Measurements from ENCODE around the gene PLXNB3.

The PLXNB3 gene

GRCh38 chrX:153774576-153775292 is 10.7 kb downstream of the PLXNB3 start:
- DNase-seq (ENCODE audit: low read depth): no peak

GRCh38 chrX:153775293-153776119 is 11.5 kb downstream of the PLXNB3 start:
- no peak for DNase-seq (ENCODE audit: low read depth)

GRCh38 chrX:153776120-153776599 is 12.1 kb downstream of the PLXNB3 start:
- no peak for DNase-seq (ENCODE audit: low read depth)

- DNase-seq (ENCODE audit: low read depth): no peak
These were observed 12.6 kb downstream of the PLXNB3 start for GRCh38 chrX:153776611-153777045.

- DNase-seq (ENCODE audit: low read depth): no peak
These were observed 13.4 kb downstream of the PLXNB3 start for GRCh38 chrX:153777261-153778090.

GRCh38 chrX:153778181-153778580 is 14.1 kb downstream of the PLXNB3 start:
- no peak for DNase-seq (ENCODE audit: low read depth)

GRCh38 chrX:153778684-153779101 is 14.6 kb downstream of the PLXNB3 start:
- DNase-seq (ENCODE audit: low read depth): no peak

GRCh38 chrX:153779891-153780677 is 16.0 kb downstream of the PLXNB3 start:
- no peak for DNase-seq (ENCODE audit: low read depth)

GRCh38 chrX:153780678-153781427 is 16.8 kb downstream of the PLXNB3 start, which contains the start of gene SRPK3:
Gene SRPK3 (plus strand): TSS chrX:153781041. CDS start chrX:153781087, 46 bp downstream.
- no peak for DNase-seq (ENCODE audit: low read depth)

- DNase-seq (ENCODE audit: low read depth): no peak
These were observed 17.5 kb downstream of the PLXNB3 start for GRCh38 chrX:153781428-153782047.

GRCh38 chrX:153782313-153782712 is 18.3 kb downstream of the PLXNB3 start:
- no peak for DNase-seq (ENCODE audit: low read depth)

GRCh38 chrX:153782871-153783270 is 18.8 kb downstream of the PLXNB3 start:
- DNase-seq (ENCODE audit: low read depth): no peak

- DNase-seq (ENCODE audit: low read depth): no peak
These were observed 19.4 kb downstream of the PLXNB3 start for GRCh38 chrX:153783378-153784013.

GRCh38 chrX:153784325-153784967 is 20.4 kb downstream of the PLXNB3 start:
- DNase-seq (ENCODE audit: low read depth): no peak

GRCh38 chrX:153786669-153787068 is 22.6 kb downstream of the PLXNB3 start:
- no peak for DNase-seq (ENCODE audit: low read depth)

GRCh38 chrX:153789654-153790053 is 25.6 kb downstream of the PLXNB3 start:
- no peak for DNase-seq (ENCODE audit: low read depth)

GRCh38 chrX:153791104-153791852 is 27.2 kb downstream of the PLXNB3 start:
- no peak for DNase-seq (ENCODE audit: low read depth)

GRCh38 chrX:153792368-153792767 is 28.3 kb downstream of the PLXNB3 start:
- DNase-seq (ENCODE audit: low read depth): no peak
